Measurements from ENCODE around the gene LPP. TPM values are rescaled to one million over a fixed set of nuclear protein-coding genes. Genes with fewer than 3 reads are reported as not detected.

The LPP gene
- polyA plus RNA-seq, 2 of the 4 experiments (the other 2 are of a cell fraction), result 11.0 to 30.8 TPM

DNA sequence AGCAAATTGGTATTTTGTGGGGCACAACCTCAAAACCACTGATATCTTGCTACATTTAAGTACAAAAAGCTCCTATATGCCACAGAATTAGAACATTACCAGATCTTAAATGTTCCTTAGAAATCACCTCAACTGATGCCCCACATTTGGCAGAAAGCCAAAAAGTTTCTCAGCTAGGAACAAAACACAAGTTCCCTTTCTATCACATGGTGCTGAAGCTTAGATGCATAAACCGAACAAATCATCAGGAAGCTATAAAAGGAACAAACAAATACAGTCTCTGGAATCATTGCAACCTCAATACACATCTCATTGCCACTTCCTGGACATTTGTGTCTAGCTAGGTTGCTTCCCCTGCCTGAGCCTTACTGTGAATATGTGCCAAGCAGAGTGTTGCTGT is 492.6 kb downstream of the LPP start:
- CTCF ChIA-PET, result no interaction called here
- 0% methylated on average over 1 of the region's 1 CpG for WGBS (ENCODE audit: missing lambda C conversion rate)
- Histone ChIP-seq H3K9me3 (no peaks in the 10 kb centered on the region), H3K4me1 (no peaks in the 10 kb centered on the region; the same call in 2 of the 3 replicates), H3K4me3 (no peak overlapping the region), H3K4me2 (no peak overlapping the region), H3K27ac (no peak overlapping the region)
- DNase-seq (ENCODE audit: low read depth in 1 of 2, low spot score in 1 of 2) (no peak), FAIRE-seq (no peak), ATAC-seq (no peak)
- POLR2A ChIA-PET, result no interaction called here
- no peak for TF ChIP-seq HOXB13 (CRISPR knock-in tag; IDR thresholded peaks at IDR 0.05; ENCODE audit: low read depth)
- TF ChIP-seq GATA3 (IDR thresholded peaks at IDR 0.05; ENCODE audit: borderline replicate concordance), result no peak
- no peak for TF ChIP-seq ZSCAN20 (CRISPR knock-in tag; IDR thresholded peaks at IDR 0.05)
- no peak for TF ChIP-seq SREBF2 (IDR thresholded peaks at IDR 0.05)
- TF ChIP-seq KDM5A (IDR thresholded peaks at IDR 0.05), result no peak
- TF ChIP-seq CEBPB (IDR thresholded peaks at IDR 0.05), result no peak
- TF ChIP-seq JUN (IDR thresholded peaks at IDR 0.05), result no peak
- TF ChIP-seq NFE2L2 (conservative IDR thresholded peaks at IDR 0.05; ENCODE audit: low read length), result no peak
- TF ChIP-seq RARB (CRISPR knock-in tag; IDR thresholded peaks at IDR 0.05), result no peak
- TF ChIP-seq, protein P1, sequence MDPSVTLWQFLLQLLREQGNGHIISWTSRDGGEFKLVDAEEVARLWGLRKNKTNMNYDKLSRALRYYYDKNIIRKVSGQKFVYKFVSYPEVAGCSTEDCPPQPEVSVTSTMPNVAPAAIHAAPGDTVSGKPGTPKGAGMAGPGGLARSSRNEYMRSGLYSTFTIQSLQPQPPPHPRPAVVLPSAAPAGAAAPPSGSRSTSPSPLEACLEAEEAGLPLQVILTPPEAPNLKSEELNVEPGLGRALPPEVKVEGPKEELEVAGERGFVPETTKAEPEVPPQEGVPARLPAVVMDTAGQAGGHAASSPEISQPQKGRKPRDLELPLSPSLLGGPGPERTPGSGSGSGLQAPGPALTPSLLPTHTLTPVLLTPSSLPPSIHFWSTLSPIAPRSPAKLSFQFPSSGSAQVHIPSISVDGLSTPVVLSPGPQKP (IDR thresholded peaks at IDR 0.05; ENCODE audit: low read depth, low read length), result no peak
- TF ChIP-seq, protein P2, sequence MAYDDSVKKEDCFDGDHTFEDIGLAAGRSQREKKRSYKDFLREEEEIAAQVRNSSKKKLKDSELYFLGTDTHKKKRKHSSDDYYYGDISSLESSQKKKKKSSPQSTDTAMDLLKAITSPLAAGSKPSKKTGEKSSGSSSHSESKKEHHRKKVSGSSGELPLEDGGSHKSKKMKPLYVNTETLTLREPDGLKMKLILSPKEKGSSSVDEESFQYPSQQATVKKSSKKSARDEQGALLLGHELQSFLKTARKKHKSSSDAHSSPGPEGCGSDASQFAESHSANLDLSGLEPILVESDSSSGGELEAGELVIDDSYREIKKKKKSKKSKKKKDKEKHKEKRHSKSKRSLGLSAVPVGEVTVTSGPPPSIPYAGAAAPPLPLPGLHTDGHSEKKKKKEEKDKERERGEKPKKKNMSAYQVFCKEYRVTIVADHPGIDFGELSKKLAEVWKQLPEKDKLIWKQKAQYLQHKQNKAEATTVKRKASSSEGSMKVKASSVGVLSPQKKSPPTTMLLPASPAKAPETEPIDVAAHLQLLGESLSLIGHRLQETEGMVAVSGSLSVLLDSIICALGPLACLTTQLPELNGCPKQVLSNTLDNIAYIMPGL (CRISPR knock-in tag; IDR thresholded peaks at IDR 0.05; ENCODE audit: borderline replicate concordance), result no peak

DNA sequence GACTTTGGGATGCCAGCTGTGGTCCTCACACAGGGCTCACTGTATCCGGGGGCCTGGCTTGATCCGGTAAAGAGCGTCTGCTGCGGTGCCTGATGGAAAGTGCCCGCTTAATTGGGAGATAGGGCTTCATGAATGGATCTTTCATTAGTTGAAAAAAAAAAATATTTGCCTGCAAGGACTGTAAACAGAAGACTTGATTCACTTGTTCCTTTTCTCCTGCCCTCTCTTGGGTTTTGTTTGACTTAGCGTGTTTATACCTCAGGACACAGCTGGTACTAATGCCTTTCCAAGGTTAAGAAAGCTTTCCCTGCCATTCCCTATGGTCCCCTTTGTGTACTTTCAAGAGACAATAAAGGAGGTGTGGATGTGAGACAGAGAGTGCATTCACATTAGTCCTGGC is 493.3 kb downstream of the LPP start:
- CTCF ChIA-PET, result no interaction called here
- no peaks in the 10 kb centered on the region; the same call in 2 of the 3 replicates for H3K4me1 ChIP-seq
- DNase-seq (ENCODE audit: low read depth in 1 of 2, low spot score in 1 of 2) (no peak), ATAC-seq (no peak), FAIRE-seq (no peak)
- no peaks in the 10 kb centered on the region for H3K9me3 ChIP-seq
- H3K4me2 ChIP-seq, result no peak overlapping the region
- no peak overlapping the region for H3K27ac ChIP-seq
- POLR2A ChIA-PET, result no interaction called here
- H3K4me3 ChIP-seq, result no peak overlapping the region
- WGBS (ENCODE audit: missing lambda C conversion rate), result 98% methylated on average over 5 of the region's 6 CpGs
- TF ChIP-seq, protein P2 (CRISPR knock-in tag; IDR thresholded peaks at IDR 0.05; ENCODE audit: borderline replicate concordance), result no peak
- no peak for TF ChIP-seq EHMT2 (IDR thresholded peaks at IDR 0.05; ENCODE audit: low read depth)
- TF ChIP-seq HOXB5 (CRISPR knock-in tag; IDR thresholded peaks at IDR 0.05), result no peak
- TF ChIP-seq, protein P3, sequence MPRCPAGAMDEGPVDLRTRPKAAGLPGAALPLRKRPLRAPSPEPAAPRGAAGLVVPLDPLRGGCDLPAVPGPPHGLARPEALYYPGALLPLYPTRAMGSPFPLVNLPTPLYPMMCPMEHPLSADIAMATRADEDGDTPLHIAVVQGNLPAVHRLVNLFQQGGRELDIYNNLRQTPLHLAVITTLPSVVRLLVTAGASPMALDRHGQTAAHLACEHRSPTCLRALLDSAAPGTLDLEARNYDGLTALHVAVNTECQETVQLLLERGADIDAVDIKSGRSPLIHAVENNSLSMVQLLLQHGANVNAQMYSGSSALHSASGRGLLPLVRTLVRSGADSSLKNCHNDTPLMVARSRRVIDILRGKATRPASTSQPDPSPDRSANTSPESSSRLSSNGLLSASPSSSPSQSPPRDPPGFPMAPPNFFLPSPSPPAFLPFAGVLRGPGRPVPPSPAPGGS (IDR thresholded peaks at IDR 0.05), result no peak
- no peak for TF ChIP-seq RCOR1 (IDR thresholded peaks at IDR 0.05; ENCODE audit: low read depth, low read length)
- TF ChIP-seq ZNF302 (CRISPR knock-in tag; IDR thresholded peaks at IDR 0.05), result no peak
- TF ChIP-seq, protein P4, sequence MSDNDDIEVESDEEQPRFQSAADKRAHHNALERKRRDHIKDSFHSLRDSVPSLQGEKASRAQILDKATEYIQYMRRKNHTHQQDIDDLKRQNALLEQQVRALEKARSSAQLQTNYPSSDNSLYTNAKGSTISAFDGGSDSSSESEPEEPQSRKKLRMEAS (IDR thresholded peaks at IDR 0.05), result no peak
- TF ChIP-seq MAFK (IDR thresholded peaks at IDR 0.05; ENCODE audit: partially characterized antibody), result no peak
- no peak for TF ChIP-seq NFE2L2 (conservative IDR thresholded peaks at IDR 0.05; ENCODE audit: low read length)
